IMR-90 (cell line): ENCODE data around the gene SPINT3. TPM values are rescaled to one million over a fixed set of nuclear protein-coding genes. Genes with fewer than 3 reads are reported as not detected.

Experiments
- ATAC-seq: fragments of 200-7000 bp; cut with Tn5 transposase; 2 replicates; pipeline ENCODE4 v1.9.1; 2020; ENCODE audit warnings: low read depth, mild to moderate bottlenecking, moderate library complexity
- BruUV-seq: library from RNA; stranded (reverse); fragments of 400-500 nt; replicated peaks from 2 replicates; lab custom pipeline; 2021; lab: Mats Ljungman, UMichigan
- CTCF ChIA-PET: fragments of 300-600 bp; formaldehyde crosslinking; extraction: SDS; loops from one replicate; lab custom pipeline; 2021; ENCODE audit warnings: antibody characterized with exemption; lab: Yijun Ruan, JAX
- POLR2A ChIA-PET: fragments of 300-600 bp; sonication (Branson Sonifier 250); formaldehyde crosslinking; loops from one replicate; lab custom pipeline; 2022; ENCODE audit warnings: antibody characterized with exemption; ENCODE audit not compliant: unreplicated experiment; lab: Charles Lee
- DNase-seq: peaks from one replicate; pipeline ENCODE4 v3.0.0; 2013
- H2AFZ ChIP-seq: replicated peaks from 2 replicates; pipeline ENCODE3; 2013; ENCODE audit warnings: low read length, mild to moderate bottlenecking; ENCODE audit not compliant: poor library complexity
- H2AK5ac ChIP-seq: 2 replicates; pipeline ENCODE4 v1.6.1; 2013; ENCODE audit warnings: low read depth, low read length, inconsistent platforms
- H2AK9ac ChIP-seq: replicated peaks from 2 replicates; pipeline ENCODE3; 2013; ENCODE audit warnings: mild to moderate bottlenecking, low read depth, low read length, moderate library complexity; ENCODE audit not compliant: poor library complexity
- H2BK120ac ChIP-seq: 2 replicates; pipeline ENCODE4 v1.6.1; 2013; ENCODE audit warnings: low read depth, low read length, inconsistent platforms
- H2BK15ac ChIP-seq: 3 replicates; pipeline ENCODE4 v1.6.1; 2013; ENCODE audit warnings: low read depth, low read length, inconsistent platforms
- H2BK20ac ChIP-seq: 2 replicates; pipeline ENCODE4 v1.6.1; 2013; ENCODE audit warnings: low read depth, mild to moderate bottlenecking, inconsistent platforms, low read length, moderate library complexity
- H2BK5ac ChIP-seq: 2 replicates; pipeline ENCODE4 v1.6.1; 2013; ENCODE audit warnings: mild to moderate bottlenecking, low read depth, low read length, inconsistent platforms; ENCODE audit not compliant: poor library complexity, severe bottlenecking
- H3K14ac ChIP-seq: replicated peaks from 2 replicates; pipeline ENCODE4 v1.6.1; 2013; ENCODE audit warnings: low read depth, low read length, inconsistent platforms
- H3K18ac ChIP-seq: 2 replicates; pipeline ENCODE4 v1.6.1; 2013; ENCODE audit warnings: low read depth, low read length, control low read depth
- H3K23ac ChIP-seq: 2 replicates; pipeline ENCODE4 v1.6.1; 2013; ENCODE audit warnings: low read depth, low read length, inconsistent platforms
- H3K27ac ChIP-seq: 2 replicates; pipeline ENCODE4 v1.5.1; 2013; ENCODE audit warnings: mild to moderate bottlenecking, control low read depth, low read length; ENCODE audit not compliant: insufficient read depth
- H3K27me3 ChIP-seq: 2 replicates; pipeline ENCODE4 v1.6.1; 2013; ENCODE audit warnings: low read length; ENCODE audit not compliant: control insufficient read depth, insufficient read depth
- H3K36me3 ChIP-seq: 2 replicates; pipeline ENCODE4 v1.6.1; 2013; ENCODE audit warnings: low read length, mixed read lengths; ENCODE audit not compliant: control insufficient read depth, insufficient read depth
- H3K4ac ChIP-seq: 2 replicates; pipeline ENCODE4 v1.6.1; 2013; ENCODE audit warnings: low read depth, low read length, inconsistent platforms
- H3K4me1 ChIP-seq: 2 replicates; pipeline ENCODE4 v1.6.1; 2013; ENCODE audit warnings: low read length, mixed read lengths; ENCODE audit not compliant: control insufficient read depth, insufficient read depth
- H3K4me2 ChIP-seq: 2 replicates; pipeline ENCODE4 v1.6.1; 2013; ENCODE audit warnings: low read depth, mild to moderate bottlenecking, control low read depth, low read length, moderate library complexity
- H3K4me3 ChIP-seq: 2 replicates; pipeline ENCODE4 v1.5.1; 2013; ENCODE audit warnings: low read depth, mild to moderate bottlenecking, control low read depth, low read length, moderate library complexity; ENCODE audit not compliant: insufficient read depth
- H3K56ac ChIP-seq: 2 replicates; pipeline ENCODE4 v1.6.1; 2013; ENCODE audit warnings: low read length, inconsistent platforms; ENCODE audit not compliant: insufficient read depth; ENCODE audit errors: extremely low read depth
- H3K79me1 ChIP-seq, 2 experiments: 2 replicates each; pipeline ENCODE4 v1.6.1; 2013; ENCODE audit warnings: low read length in 2 of 2, inconsistent platforms in 1 of 2, low read depth in 1 of 2
- H3K9ac ChIP-seq: 2 replicates; pipeline ENCODE4 v1.6.1; 2013; ENCODE audit warnings: low read depth, low read length, control low read depth
- H3K9me1 ChIP-seq: 2 replicates; pipeline ENCODE4 v1.6.1; 2013; ENCODE audit warnings: low read length, inconsistent platforms; ENCODE audit not compliant: insufficient read depth
- H3K9me3 ChIP-seq: 2 replicates; pipeline ENCODE4 v1.6.1; 2013; ENCODE audit warnings: low read length; ENCODE audit not compliant: control insufficient read depth, insufficient read depth
- H4K20me1 ChIP-seq: 2 replicates; pipeline ENCODE4 v1.6.1; 2013; ENCODE audit warnings: low read length, inconsistent platforms; ENCODE audit not compliant: insufficient read depth
- H4K5ac ChIP-seq: 2 replicates; pipeline ENCODE4 v1.6.1; 2013; ENCODE audit warnings: mild to moderate bottlenecking, low read depth, low read length, control low read depth
- H4K8ac ChIP-seq, 2 experiments: 2 replicates each; pipeline ENCODE4 v1.6.1; 2013; ENCODE audit warnings: low read depth in 2 of 2, low read length in 2 of 2, control low read depth in 1 of 2, inconsistent platforms in 1 of 2
- H4K91ac ChIP-seq: 2 replicates; pipeline ENCODE4 v1.6.1; 2013; ENCODE audit warnings: low read depth, low read length, inconsistent platforms; ENCODE audit not compliant: insufficient read depth
- CTCF ChIP-seq: conservative IDR thresholded peaks from 2 replicates; pipeline ENCODE4 v1.5.1; 2012; ENCODE audit warnings: mild to moderate bottlenecking, low read depth, low read length, improper control_type of control experiment
- FOS ChIP-seq: fragments of 150-350 bp; IDR thresholded peaks from 2 replicates; pipeline ENCODE4 v1.6.1; 2016; ENCODE audit warnings: low read depth, low read length
- MAFK ChIP-seq: IDR thresholded peaks from 2 replicates; pipeline ENCODE4 v1.6.1; 2012; ENCODE audit warnings: low read depth, low read length, improper control_type of control experiment
- MAZ ChIP-seq: IDR thresholded peaks from 2 replicates; pipeline ENCODE4 v1.6.1; 2012; ENCODE audit warnings: low read depth, mild to moderate bottlenecking, low read length, improper control_type of control experiment, moderate library complexity, borderline replicate concordance
- NFE2L2 ChIP-seq: fragments of 150-350 bp; IDR thresholded peaks from 2 replicates; pipeline ENCODE4 v1.6.1; 2016; ENCODE audit warnings: low read depth, mild to moderate bottlenecking, low read length
- RFX5 ChIP-seq: IDR thresholded peaks from 2 replicates; pipeline ENCODE4 v1.8.0; 2012; ENCODE audit warnings: low read depth, mild to moderate bottlenecking, low read length, moderate library complexity
- USF2 ChIP-seq: fragments of 150-350 bp; IDR thresholded peaks from 2 replicates; pipeline ENCODE4 v1.6.1; 2017; ENCODE audit warnings: mild to moderate bottlenecking, antibody characterized with exemption, low read length, low read depth
- WGBS, 2 experiments: methylation state at CpG; one replicate each; pipeline versions ENCODE4 v1.1.5 to v1.1.7; 2013; ENCODE audit warnings: missing lambda C conversion rate in 2 of 2; ENCODE audit not compliant: insufficient read length in 1 of 2; ENCODE audit errors: extremely low coverage in 2 of 2; 5-methylcytosine and 5-hydroxymethylcytosine counted together
- dilution Hi-C: fragments of 300-500 bp; cut with HindIII; formaldehyde crosslinking; loops from one replicate; pipeline ENCODE4 v1.14.3; 2018; ENCODE audit warnings: low sequenced_read_pairs; ENCODE audit not compliant: unreplicated experiment
- in situ Hi-C: fragments of 300-500 bp; cut with MboI; formaldehyde crosslinking; loops from 3 replicates; pipeline ENCODE4 v1.14.3; 2019; ENCODE audit warnings: low sequenced_read_pairs, inconsistent platforms, mixed read lengths
- intact Hi-C: fragments of 100-400 bp; cut with micrococcal nuclease; formaldehyde crosslinking; loops from 2 replicates; pipeline ENCODE4 v1.10.0; 2022
- polyA plus RNA-seq, 3 experiments: library from polyadenylated mRNA; depleted of rRNA; stranded (reverse); fragments of >200 nt; gene quantifications; 2 replicates each; pipeline ENCODE4 v1.2.3, GENCODE V29; 2012; ENCODE audit warnings: low replicate concordance in 1 of 3
- total RNA-seq: library from RNA; depleted of rRNA; stranded (reverse); fragments of >200 nt; gene quantifications from 2 replicates; pipeline ENCODE4 v1.2.3, GENCODE V29; 2012
- TF ChIP-seq, protein P1 (sequence below): fragments of 150-350 bp; IDR thresholded peaks from 2 replicates; pipeline ENCODE4 v1.6.1; 2016; ENCODE audit warnings: low read depth, mild to moderate bottlenecking, low read length, moderate library complexity, borderline replicate concordance

SPINT3 gene
- total and polyA plus RNA-seq, 2 of the 4 experiments (the other 2 are of a cell fraction): not detected

DNA sequence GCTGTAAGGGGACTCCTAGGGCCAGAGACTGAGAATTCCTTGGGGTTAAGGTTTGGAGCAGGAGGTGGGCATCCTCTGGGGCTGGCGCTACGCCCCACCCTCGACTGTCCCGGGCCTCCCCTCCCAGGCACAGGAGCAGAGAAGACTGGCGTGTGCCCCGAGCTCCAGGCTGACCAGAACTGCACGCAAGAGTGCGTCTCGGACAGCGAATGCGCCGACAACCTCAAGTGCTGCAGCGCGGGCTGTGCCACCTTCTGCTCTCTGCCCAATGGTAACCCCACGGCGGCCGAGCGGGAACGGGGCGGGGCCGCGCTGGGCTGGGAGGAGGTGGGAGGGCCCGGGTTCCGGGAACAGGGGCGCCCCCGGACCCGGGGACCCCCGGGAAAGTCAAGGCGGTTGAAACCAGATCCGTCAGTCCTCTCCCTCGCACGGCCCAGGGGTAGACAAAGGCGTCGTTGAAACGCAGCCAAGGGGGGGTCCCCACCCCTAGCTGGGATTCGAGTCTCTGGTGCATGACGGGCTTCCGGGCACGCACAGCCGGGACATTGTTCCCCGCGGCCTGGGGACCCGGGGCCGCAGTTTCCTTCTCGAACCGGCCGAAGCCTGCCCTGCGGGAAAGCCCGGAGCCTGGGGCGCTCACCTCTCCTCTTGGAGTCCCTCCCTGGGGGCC is 45.0 kb downstream of the SPINT3 start:
- peak overlapping the region; percentile 78 for H2AFZ ChIP-seq
- no peaks in the 10 kb centered on the region for H3K9me1 ChIP-seq
- no peak overlapping the region for H3K9ac ChIP-seq
- no peak overlapping the region for H2BK5ac ChIP-seq
- no peak overlapping the region for H3K4ac ChIP-seq
- DNase-seq (no peak), ATAC-seq (peak; percentile 90)
- no peaks in the 10 kb centered on the region for H3K9me3 ChIP-seq
- intact Hi-C loops: no loop called here
- no peak overlapping the region for H2AK5ac ChIP-seq
- H4K5ac ChIP-seq: no peak overlapping the region
- POLR2A ChIA-PET: no interaction called here
- dilution Hi-C loops: no loop called here
- no TSS peak for BruUV-seq
- H3K4me1 ChIP-seq: no peaks in the 10 kb centered on the region; the same call in 1 of the 2 replicates
- H4K20me1 ChIP-seq: no peaks in the 10 kb centered on the region
- H2BK20ac ChIP-seq: no peak overlapping the region
- H3K27ac ChIP-seq: no peak overlapping the region
- TF ChIP-seq RFX5 (no peak), CTCF (no peak), NFE2L2 (no peak), USF2 (no peak), MAFK (no peak), FOS (no peak), MAZ (no peak)
- TF ChIP-seq, protein P1, sequence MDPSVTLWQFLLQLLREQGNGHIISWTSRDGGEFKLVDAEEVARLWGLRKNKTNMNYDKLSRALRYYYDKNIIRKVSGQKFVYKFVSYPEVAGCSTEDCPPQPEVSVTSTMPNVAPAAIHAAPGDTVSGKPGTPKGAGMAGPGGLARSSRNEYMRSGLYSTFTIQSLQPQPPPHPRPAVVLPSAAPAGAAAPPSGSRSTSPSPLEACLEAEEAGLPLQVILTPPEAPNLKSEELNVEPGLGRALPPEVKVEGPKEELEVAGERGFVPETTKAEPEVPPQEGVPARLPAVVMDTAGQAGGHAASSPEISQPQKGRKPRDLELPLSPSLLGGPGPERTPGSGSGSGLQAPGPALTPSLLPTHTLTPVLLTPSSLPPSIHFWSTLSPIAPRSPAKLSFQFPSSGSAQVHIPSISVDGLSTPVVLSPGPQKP: no peak
- H3K18ac ChIP-seq: no peak overlapping the region
- no peak overlapping the region for H3K23ac ChIP-seq
- H2BK120ac ChIP-seq: no peak overlapping the region
- H3K79me1 ChIP-seq: no peaks in the 10 kb centered on the region
- no peak overlapping the region for H3K14ac ChIP-seq
- no peak overlapping the region for H2AK9ac ChIP-seq
- CTCF ChIA-PET: interaction anchor here (0.8 kb wide), 1 partner anchor 427 kb away, joined by 3 read pairs; no protein-coding TSS in a partner anchor
- in situ Hi-C loops: no loop called here
- 4% methylated on average over 22 of the region's 50 CpGs; no CpG with 5 or more reads in 1 of the 2 experiments for WGBS, 2 experiments
- H4K8ac ChIP-seq: no peak overlapping the region
- H3K27me3 ChIP-seq: peaks cover 43% of the 10 kb centered on the region
- no peak overlapping the region for H4K91ac ChIP-seq
- peak overlapping the region; percentile 7; the same call in 1 of the 2 replicates for H3K4me3 ChIP-seq
- H3K4me2 ChIP-seq: peak overlapping the region; percentile 62; the same call in 1 of the 2 replicates
- H2BK15ac ChIP-seq: no peak overlapping the region
- no peaks in the 10 kb centered on the region for H3K36me3 ChIP-seq
- no peak overlapping the region for H3K56ac ChIP-seq
